Medulla oblongata (tissue), 1 donor: Measurements from ENCODE around the gene ACOX3.

ENCODE experiments used
- DNase-seq: peaks from one replicate; pipeline ENCODE4 v3.0.0-alpha.2; 2015; ENCODE audit errors: extremely low spot score

The ACOX3 gene

DNA sequence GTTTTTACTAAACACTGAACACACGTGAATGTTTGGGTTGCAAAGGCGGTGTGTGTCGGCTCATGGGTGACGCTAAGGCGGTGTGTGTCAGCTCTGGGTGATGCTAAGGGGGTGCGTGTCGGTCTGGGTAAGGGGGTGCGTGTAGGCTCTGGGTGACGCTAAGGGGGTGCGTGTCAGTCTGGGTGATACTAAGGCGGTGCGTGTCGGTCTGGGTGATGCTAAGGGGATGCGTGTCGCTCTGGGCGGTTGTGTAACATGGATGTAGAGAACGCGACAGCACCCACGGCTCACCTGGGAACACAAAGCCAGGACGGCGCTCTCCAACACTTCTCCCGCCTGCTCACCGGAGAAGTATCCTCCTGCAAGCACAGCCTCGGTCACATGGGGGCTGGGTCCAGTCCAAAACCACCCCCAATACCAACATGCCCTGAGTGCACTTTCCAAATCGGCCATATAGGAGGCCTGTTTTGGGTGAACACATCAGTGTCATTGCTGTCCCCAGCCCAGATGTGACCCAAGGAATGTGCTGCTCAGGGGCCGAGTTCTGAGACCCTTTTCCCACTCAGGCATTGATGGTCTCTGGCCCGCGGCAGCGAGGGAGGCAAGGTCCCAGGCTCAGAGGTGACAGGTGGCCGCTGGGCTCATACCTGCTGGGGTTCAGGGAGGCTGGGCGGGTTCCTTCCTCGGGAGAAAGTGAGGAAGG is 67.1 kb downstream of the ACOX3 start:
- DNase-seq = no peak

DNA sequence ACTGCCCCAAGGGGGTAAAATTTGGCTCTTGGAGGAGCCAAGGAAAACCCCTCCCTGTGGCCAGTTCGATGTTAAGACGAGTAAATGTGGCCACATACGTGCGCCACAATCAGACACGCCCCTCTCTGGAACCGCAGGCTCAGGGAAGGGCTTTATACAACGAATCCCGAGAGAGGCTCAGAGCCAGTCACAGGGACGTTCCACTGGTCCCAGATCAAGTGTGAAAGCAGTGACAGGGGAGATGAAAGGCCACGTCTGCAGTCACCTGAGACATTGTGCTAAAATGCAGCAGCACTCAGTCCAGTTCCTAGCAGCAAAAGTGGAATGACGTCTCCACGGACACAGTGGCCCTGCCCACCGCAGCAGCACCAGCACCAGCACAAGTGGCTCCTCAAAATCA is 68.0 kb downstream of the ACOX3 start:
- no peak for DNase-seq

DNA sequence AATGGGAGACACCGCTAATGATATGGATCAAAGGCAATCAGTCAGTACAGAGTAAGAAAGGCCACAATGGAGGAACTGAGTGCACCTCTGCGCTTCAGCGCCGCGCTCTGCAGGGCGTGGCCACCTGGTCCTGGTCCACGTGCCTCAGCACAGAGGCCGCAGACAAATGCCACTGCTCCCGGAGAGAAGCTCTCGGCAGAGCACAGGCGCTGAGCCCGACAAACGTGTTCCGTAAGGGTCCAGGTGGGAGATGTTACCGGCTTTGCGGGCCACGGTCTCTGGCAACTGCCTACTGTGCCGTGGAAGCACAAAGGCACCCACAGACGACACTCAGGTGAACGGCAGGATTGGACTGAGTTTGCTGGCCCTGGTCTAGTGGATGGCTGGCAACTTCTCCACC is 68.9 kb downstream of the ACOX3 start:
- DNase-seq = no peak

DNA sequence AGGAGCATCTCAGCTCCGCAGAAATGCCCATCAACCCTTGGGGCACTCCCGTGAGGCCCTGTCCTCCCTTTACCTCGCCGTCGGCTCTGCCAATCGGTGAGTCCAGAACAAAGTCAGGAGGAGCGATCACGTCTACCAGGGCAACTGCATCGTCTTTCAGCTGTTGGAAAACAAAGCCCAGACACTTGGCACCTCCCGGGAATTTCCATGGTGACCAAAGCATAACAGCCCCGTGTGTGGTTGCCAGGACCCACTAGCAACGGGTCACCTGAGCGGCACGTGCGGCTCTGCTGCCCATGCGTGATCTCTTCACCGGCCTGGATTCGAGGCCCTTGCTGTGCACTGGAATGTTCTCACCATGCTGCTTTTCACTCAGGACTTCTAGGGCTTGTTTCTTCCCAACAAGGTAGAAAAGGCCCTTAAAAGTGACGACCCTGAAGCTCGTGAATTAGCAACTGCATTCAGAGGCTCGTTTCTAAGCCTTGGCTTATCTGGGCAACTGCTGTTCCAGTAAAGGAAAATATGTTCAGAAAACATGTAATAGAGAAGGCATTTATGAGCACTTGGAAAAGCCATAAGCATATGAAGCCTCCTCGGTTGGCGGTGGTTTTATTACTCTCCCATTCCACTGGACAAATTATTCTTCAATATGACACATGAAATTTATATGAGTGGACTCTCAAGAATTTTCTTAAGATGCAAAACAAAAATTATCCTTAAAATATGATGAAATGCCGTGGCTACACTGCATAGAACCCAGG is 69.5 kb downstream of the ACOX3 start:
- no peak for DNase-seq

DNA sequence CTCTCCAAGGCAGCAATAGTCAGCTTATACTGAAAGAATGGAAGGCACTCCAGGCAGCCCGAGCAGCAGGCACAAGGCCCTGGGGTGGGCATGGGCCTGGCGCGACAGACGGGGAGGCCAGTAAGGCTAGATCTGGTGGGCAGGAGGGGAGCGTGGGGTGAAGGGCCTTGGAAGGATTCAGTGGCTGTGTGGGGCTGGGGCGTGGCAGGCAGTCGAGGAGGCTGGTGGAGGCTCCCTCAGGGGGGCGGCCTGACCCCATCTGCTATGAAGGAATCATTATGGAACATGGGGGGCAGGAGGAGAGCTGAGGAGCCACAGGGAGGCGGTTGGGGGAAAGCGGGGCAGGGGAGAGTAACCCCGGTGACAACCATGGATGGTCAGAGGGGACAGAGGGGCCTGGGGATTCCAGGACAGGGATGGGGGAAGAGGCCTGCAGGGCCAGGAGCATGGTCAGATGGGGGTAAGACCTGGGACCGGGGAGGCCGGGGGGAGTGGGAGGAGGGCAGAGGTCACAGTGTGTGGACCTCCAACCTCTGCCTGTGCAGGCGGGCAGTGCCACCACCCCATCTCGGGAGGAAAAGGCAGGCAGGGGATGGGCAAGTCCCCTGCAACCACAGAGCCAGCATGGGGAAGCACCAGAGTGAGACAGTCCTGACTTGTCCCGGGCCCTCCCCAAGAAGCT is 70.3 kb downstream of the ACOX3 start:
- no peak for DNase-seq

DNA sequence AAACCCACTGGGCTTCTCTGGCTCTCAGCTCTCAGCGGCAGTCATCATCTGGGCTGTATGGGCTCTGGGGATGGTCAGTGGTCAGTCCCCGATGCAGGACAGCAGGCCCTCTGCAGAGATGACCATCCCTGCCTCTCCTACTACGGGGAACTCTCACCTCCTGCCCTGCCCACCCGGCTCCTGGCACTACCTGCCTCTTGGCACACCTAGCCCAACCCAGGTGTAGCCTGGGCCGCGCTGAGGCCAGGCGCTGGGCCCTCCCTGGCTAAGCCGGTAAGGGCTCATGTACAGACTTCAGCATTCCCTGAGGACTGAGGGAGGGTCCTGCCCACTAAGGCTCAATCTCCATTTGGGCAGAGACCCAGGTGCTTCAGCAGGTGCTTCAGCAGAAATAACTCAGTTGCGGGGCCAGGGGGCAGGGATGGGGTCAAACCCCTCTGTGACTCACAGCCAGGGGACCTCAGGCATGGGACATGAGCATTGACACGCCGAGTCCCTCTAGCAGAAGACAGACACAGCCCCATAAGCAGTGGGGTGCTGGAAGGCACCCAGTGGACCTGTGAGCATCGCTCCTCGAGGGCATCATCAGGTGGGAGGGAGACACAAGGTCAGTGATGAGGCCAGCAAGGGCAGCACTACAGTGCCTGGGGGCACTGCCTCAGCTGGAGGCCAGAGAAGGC is 71.0 kb downstream of the ACOX3 start:
- DNase-seq = no peak

DNA sequence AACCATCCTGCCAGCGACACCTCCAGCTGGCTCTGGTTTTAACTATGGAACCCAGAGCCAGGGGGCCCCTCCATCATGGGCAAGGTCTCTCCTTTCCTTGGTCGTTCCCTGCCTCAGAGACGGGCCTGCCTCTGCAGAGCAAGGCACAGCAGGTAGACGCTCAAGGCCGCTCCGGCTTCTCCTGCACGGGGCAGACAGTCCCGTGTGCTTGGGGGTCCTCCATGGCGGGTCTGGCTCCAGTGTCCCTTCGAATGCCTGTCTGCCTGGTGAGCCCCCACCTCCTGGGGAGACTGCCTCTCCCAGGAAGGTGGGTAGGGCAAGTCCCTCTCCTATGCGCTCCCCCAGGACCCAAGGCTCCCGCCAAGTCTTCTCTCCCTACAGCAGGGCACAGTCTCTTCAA is 71.5 kb downstream of the ACOX3 start:
- no peak for DNase-seq

DNA sequence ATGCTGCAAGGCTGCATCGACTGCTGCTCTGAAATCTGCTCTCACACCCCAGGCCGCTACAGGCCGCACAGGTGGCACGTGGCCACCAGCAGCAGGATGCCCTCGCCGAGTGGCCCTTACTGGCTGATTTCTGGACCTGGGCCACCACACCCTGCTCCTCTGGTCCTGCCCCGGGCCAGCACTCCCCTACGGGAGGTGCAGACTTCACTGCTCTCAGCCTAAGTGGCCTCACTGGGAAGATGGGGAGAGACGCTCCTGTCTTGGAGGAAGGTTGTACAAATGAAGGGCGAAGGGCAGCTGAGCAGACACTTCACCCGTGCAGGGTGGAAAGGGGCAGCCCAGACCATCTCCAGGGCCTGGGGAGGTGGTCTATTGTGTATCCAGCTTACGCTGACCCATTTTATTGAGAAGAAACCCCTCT is 72.5 kb downstream of the ACOX3 start:
- DNase-seq = no peak

DNA sequence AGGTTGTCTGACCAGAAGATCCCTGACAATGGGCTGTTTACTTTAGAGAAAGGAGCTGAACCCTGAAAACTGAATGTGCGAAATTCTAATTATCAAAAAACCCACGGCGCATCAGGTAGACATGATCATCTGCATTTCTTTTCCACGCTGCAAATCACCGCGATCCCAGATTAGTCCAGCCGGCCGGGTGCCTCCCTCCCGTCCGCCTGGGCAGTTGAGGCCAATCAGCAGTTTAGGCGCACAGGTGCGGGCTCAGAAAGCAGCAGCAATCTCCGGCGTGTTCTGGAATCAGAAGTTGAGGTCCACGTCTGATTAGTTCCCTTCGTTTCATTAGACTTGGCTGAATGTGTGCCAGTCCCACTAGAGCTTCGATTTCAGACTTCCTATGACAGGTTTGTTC is 73.9 kb downstream of the ACOX3 start:
- no peak for DNase-seq

DNA sequence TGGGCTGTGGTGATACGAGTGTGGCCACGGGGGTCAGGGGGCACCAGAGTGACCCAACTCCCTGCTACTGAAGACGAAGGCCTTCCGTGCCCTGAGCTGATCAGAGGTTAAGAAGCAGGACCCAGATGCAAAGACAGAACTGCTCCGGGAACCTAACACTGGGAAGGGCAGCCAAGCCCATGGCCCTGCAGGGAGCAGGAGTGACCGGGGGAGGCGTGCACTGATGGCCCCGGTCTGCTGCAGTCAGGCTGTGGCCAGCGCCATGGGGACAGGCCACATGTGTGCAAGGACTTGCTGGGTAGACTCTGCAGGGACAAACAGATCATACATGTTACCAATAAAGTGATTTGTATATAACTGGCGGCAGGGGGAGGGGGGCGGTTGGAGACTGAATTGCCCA is 74.6 kb downstream of the ACOX3 start:
- no peak for DNase-seq

DNA sequence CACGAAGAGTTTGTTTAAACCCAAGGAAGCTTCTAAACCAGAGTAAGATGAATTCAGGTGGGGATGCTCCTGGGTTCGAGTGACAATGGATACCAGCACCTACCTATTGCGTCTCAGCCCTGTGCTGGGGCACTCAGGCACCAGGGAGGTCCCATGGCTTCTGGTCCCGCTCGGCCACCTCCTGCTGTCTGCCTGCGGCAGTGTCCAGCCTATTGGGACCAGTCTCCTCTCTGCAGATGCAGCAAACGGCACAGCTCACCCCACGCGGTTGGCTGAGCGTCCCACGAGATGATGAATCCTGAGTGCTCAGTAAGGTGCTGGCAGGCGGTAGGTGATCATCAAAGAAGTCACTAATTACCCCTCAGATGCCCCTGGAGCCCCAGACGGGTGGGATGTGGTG is 75.2 kb downstream of the ACOX3 start:
- DNase-seq = no peak

DNA sequence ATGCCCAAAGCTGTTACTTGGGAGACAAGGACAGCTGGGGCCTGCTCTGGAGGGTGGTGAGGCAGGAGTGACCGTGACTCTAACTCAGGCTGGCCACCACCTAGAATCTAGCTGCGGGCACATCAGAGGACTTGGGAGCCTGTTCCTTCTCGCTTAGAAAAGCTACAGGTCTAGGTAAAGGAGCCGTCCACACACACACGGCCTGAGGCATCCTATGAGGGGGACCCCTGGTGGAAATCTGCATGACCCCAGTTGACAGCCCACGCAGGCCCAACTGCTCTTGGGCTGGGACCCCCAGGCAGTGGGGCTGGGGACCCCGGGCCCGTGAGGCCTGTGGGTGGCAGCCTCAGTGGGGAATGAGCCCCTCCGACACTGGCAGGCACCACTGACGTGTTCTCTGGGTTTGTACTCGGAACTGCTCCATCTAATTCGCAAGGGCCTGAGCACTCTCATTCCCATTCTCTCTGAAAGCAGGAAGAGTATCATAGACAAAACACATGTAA is 75.6 kb downstream of the ACOX3 start:
- DNase-seq = no peak

DNA sequence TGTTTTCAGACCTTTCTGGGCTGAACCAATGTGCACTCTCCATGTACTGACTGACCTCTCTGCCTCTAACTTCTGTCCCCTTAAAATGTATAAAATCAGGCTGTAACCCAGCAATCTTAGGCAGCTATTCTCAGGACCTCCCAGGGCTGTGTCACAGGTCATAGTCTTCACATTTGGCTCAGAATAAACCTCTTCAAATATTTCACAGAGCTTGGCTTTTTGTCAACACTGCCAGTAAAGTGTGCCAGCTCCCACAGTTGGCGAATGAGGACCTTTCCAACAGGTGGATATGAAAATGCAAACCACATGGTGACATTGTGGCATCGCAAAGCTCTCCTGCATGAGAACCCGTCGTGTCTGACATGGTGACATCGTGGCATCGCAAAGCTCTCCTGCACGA is 76.4 kb downstream of the ACOX3 start:
- no peak for DNase-seq

DNA sequence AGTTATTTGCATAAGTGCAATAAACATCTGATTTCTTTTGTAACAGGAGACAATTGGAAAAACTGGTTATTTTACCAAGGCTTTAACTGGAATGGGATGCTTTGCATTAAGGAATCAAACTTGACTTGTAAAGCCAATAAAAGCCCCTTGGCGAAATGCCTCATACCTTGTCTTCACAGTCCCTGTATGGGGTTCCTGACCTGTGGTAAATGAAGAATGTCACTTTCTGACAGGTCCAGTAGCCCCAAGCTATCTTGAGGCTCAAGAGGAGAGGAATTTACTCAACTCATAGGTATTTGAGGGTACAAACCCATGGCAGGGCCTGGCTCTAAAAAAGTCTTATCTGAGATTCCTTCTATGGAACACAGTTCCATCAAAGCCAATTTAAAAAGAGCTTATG is 78.0 kb downstream of the ACOX3 start:
- DNase-seq = no peak

DNA sequence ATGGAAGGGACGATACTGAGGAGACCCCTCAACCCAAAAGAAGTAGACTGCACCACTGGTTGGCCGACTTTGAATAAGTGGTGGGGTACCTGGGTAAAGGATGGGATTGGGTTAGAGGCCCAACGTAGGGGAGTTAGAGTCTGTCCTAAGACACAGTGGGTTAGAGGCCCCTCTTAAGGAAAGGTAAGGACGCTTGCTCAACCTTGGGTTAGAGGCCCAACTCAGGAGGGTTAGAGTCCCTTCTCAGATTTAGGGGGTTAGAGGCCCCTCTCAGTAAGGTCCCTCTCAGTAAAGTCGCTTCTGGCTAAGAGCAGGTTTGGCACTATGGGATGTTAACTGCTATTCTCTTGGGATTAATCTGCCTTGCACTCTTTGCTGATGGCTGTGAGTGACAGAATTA is 81.3 kb downstream of the ACOX3 start:
- DNase-seq = no peak

DNA sequence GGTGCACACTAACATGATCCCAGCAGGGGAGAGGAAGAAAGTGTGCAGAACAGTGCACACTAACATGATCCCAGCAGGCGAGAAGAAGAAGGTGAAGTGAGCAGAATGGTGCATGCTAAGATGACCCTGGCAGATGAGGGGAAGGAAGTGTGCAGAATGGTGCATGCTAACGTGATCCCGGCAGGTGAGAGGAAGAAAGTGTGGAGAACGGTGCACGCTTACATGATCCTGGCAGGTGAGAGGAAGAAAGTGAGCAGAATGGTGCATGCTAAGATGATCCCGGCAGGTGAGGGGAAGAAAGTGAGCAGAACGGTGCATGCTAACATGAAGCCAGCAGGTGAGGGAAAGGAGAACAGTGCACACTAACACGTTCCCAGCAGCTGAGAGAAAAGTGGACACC is 83.7 kb downstream of the ACOX3 start:
- DNase-seq = no peak

DNA sequence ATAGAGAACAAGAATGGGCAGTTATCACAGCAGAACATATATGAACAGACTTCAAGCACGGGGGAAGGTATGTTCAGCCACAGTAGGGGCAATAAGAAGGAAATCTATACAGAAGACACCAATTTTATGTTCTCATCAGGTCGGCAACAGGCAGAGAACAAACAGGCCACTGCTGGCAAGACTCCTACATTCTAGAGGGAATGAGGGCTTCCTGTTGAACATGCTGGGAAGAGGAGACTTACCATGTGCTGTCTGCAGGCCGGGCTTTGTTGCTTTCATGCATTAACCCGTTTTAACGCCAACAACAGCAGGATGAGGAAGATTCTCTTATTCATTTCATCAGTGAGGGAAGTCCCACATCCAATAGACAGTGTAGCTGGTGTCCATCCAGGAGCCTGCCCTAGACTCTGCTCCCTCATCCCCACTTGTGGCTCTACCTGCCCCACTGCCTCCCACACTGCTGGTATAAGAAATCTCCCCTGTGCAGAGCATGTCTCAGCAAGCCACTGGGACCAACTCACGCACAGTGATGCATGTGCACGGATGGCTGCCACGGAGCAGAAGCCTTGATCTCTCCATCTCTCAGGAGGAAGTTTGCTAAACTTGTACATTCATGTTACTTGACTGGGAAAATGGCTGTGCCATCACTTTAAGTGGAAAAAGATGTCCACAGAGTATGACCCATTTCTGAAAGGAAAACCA is 84.5 kb downstream of the ACOX3 start:
- DNase-seq = no peak

DNA sequence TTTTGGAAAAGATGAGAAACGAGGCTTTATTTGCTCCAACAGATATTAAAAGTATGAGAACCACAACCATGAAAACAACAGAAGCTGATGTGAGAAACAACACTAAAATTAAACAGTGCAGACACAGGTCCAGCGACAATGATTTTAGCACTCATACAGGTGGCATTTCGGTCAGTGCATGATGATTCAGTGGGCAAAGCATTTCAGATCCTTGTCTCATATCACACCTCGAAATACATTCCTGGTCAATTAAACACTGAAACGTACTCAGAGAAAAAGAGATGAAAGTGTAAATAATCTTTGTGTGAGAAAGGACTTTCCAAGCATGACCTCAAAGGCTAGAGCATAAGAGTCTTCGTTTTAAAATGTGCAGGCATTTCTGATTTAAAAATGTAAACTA is 85.2 kb downstream of the ACOX3 start:
- no peak for DNase-seq

DNA sequence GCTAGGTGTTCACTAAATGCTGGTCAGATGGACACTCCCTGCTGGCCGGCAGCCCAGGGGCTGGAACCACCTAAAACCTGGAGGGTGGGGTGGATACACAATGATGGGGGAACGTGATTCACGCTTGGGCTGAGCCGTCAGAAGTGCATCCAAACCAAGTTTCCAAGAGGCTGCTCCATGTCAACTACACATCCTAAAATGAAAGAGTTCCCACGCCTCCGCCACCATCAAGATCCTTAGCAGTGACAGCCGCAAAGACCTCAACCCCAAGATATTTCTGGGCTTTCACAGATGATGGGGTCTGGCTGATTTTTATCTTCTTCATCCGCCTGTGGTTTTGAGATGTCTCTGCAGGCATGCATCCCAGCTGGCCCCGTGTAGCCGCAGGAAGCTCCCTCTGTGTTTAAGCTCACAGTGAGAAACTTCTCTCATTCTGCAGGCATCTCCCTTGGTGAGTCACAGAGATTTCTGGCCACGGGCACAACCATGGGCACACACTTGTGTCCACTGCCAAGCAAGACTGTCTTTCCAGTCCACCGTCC is 86.5 kb downstream of the ACOX3 start:
- no peak for DNase-seq

DNA sequence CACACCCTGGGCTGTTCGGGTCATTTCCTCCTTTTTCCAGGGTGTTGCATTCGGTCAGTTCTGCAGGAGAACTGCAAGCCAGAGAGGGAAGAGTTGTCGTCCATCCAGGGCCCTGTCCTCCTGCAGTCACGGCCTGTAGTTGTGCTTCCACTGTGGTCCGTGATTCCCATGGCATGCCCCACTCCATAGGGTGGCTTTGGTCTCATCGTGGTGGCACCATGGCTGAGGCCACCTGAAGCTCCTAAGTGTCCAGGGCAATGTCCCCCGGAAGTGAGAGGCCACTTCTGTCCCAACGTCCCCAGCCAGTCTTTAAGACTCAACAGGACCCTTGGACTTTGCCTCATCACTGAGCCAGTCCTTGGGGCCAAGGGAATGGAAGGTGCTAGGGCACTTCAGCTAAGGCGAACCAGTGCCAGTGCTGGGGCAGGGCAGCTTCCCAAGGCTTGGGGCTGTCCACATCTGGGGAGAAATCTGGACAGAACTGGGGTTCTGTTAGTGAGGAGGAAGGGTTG is 87.3 kb downstream of the ACOX3 start:
- DNase-seq = no peak
